OCI-LY1 (cell line): ENCODE results near the gene PRSS38.

Experiments used
- H2AFZ ChIP-seq: fragments of 200-600 bp; sonication (generic), shearing (Covaris generic); 2 replicates; pipeline ENCODE4 v1.6.0; 2014; ENCODE audit warnings: antibody characterized with exemption, mild to moderate bottlenecking, low read length
- H3F3A ChIP-seq: fragments of 200-600 bp; sonication (generic), shearing (Covaris generic); 2 replicates; pipeline ENCODE4 v1.6.0; 2014; ENCODE audit warnings: mild to moderate bottlenecking, antibody characterized with exemption, low read length, moderate library complexity; ENCODE audit not compliant: insufficient read depth
- H3K27ac ChIP-seq: fragments of 200-600 bp; sonication (generic); 2 replicates; pipeline ENCODE4 v1.5.1; 2014; ENCODE audit warnings: low read length, mixed run types, mild to moderate bottlenecking, low read depth; ENCODE audit not compliant: poor library complexity, severe bottlenecking
- H3K27me3 ChIP-seq: fragments of 200-600 bp; sonication (generic); 2 replicates; pipeline ENCODE4 v1.6.0; 2014; ENCODE audit warnings: antibody characterized with exemption, mild to moderate bottlenecking, low read length, moderate library complexity; ENCODE audit not compliant: insufficient read depth
- H3K36me3 ChIP-seq: fragments of 200-600 bp; sonication (generic); 2 replicates; pipeline ENCODE4 v1.6.1; 2014; ENCODE audit warnings: mild to moderate bottlenecking, antibody characterized with exemption, low read length, moderate library complexity, mixed read lengths; ENCODE audit not compliant: insufficient read depth
- H3K4me1 ChIP-seq: fragments of 200-600 bp; sonication (generic); 2 replicates; pipeline ENCODE4 v1.5.1; 2014; ENCODE audit warnings: mild to moderate bottlenecking, low read length, moderate library complexity; ENCODE audit not compliant: insufficient read depth, severe bottlenecking
- H3K4me2 ChIP-seq: fragments of 200-600 bp; sonication (generic), shearing (Covaris generic); 2 replicates; pipeline ENCODE4 v1.6.1; 2014; ENCODE audit warnings: low read length
- H3K4me3 ChIP-seq: fragments of 200-600 bp; sonication (generic); 2 replicates; pipeline ENCODE4 v1.5.1; 2014; ENCODE audit warnings: low read length, low read depth, mild to moderate bottlenecking, mixed read lengths; ENCODE audit not compliant: poor library complexity, severe bottlenecking
- H3K79me2 ChIP-seq: fragments of 200-600 bp; shearing (Covaris generic); 2 replicates; pipeline ENCODE4 v1.6.1; 2016; ENCODE audit warnings: mixed run types, low read length, mixed read lengths; ENCODE audit not compliant: insufficient read depth
- H3K9ac ChIP-seq: fragments of 200-600 bp; sonication (generic), shearing (Covaris generic); 2 replicates; pipeline ENCODE4 v1.6.1; 2014; ENCODE audit warnings: mild to moderate bottlenecking, low read length, mixed read lengths
- H3K9me2 ChIP-seq: fragments of 200-600 bp; sonication (generic), shearing (Covaris generic); 2 replicates; pipeline ENCODE4 v1.6.1; 2014; ENCODE audit warnings: low read depth, mild to moderate bottlenecking, low read length, mixed read lengths
- H3K9me3 ChIP-seq: fragments of 200-600 bp; shearing (Covaris generic); 2 replicates; pipeline ENCODE4 v1.6.1; 2014; ENCODE audit warnings: low read length, mixed read lengths
- H4K20me1 ChIP-seq: fragments of 200-600 bp; sonication (generic), shearing (Covaris generic); 2 replicates; pipeline ENCODE4 v1.6.0; 2016; ENCODE audit warnings: mild to moderate bottlenecking, low read length; ENCODE audit not compliant: insufficient read depth
- EZH2 ChIP-seq: fragments of 200-600 bp; sonication (generic), shearing (Covaris generic); IDR thresholded peaks from 2 replicates; pipeline ENCODE4 v1.8.0; 2017; ENCODE audit warnings: borderline replicate concordance, mixed run types, mild to moderate bottlenecking, antibody characterized with exemption, low read length, moderate library complexity, mixed read lengths
- TF ChIP-seq, protein P1 (sequence below): fragments of 200-600 bp; sonication (generic), shearing (Covaris generic); IDR thresholded peaks from 2 replicates; pipeline ENCODE4 v1.5.1; 2017; ENCODE audit warnings: mild to moderate bottlenecking, antibody characterized with exemption, low read length, moderate library complexity, mixed read lengths

PRSS38 gene

DNA sequence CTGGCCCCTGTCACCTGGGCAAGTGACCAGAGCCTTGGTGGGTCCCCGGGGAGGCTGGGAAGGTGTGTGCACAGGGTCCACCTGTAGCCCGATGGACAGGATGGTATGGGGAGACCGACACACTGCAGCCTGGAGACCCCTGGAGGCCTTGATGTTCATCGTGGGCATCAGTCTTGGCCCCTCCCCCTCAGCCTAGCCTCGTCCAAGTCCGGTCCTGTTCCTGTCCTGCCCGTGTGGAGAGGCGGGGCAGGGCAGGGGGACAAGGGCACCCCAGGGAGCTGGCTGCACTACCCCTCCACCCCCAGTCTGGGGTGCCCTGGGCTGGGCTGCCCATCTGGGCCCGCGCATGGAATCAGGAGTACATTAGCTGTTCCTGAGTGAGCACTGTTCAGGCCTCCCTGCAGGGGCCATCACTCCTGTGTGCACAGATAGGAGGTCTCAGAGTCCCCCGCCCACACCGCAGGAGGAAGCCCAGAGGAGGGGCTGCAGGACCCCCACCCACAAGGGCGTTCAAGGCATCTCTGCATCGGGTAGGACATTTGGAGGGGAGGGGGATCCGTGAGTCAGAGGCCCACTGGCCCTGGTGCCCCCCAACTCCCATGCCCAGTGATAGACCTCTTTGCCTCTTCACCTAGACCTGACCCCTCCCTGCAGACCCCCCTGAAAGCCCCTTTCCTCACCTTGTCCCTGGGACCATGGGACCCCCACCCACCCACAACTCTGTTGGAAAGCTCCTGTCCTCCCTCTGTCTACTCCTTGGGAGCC lies 69.1 kb downstream of the PRSS38 start:
- Histone ChIP-seq H3K79me2 (no peaks in the 10 kb centered on the region), H3K4me2 (no peak overlapping the region), H3K9me3 (no peaks in the 10 kb centered on the region), H3K9me2 (no peaks in the 10 kb centered on the region), H2AFZ (no peak overlapping the region), H3K27me3 (no peaks in the 10 kb centered on the region), H3K9ac (no peak overlapping the region), H3K4me1 (no peaks in the 10 kb centered on the region), H3K4me3 (no peak overlapping the region), H3K27ac (no peak overlapping the region), H3K36me3 (no peaks in the 10 kb centered on the region), H3F3A (no peaks in the 10 kb centered on the region), H4K20me1 (no peaks in the 10 kb centered on the region)
- TF ChIP-seq EZH2: no peak
- TF ChIP-seq, protein P1, sequence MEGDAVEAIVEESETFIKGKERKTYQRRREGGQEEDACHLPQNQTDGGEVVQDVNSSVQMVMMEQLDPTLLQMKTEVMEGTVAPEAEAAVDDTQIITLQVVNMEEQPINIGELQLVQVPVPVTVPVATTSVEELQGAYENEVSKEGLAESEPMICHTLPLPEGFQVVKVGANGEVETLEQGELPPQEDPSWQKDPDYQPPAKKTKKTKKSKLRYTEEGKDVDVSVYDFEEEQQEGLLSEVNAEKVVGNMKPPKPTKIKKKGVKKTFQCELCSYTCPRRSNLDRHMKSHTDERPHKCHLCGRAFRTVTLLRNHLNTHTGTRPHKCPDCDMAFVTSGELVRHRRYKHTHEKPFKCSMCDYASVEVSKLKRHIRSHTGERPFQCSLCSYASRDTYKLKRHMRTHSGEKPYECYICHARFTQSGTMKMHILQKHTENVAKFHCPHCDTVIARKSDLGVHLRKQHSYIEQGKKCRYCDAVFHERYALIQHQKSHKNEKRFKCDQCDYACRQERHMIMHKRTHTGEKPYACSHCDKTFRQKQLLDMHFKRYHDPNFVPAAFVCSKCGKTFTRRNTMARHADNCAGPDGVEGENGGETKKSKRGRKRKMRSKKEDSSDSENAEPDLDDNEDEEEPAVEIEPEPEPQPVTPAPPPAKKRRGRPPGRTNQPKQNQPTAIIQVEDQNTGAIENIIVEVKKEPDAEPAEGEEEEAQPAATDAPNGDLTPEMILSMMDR: no peak

- no peaks in the 10 kb centered on the region for H3K27me3 ChIP-seq
- no peak for TF ChIP-seq EZH2
- TF ChIP-seq, protein P1: no peak
- no peak overlapping the region for H2AFZ ChIP-seq
These were observed 69.7 kb downstream of the PRSS38 start for GRCh38 chr1:227885135-227885647.

DNA sequence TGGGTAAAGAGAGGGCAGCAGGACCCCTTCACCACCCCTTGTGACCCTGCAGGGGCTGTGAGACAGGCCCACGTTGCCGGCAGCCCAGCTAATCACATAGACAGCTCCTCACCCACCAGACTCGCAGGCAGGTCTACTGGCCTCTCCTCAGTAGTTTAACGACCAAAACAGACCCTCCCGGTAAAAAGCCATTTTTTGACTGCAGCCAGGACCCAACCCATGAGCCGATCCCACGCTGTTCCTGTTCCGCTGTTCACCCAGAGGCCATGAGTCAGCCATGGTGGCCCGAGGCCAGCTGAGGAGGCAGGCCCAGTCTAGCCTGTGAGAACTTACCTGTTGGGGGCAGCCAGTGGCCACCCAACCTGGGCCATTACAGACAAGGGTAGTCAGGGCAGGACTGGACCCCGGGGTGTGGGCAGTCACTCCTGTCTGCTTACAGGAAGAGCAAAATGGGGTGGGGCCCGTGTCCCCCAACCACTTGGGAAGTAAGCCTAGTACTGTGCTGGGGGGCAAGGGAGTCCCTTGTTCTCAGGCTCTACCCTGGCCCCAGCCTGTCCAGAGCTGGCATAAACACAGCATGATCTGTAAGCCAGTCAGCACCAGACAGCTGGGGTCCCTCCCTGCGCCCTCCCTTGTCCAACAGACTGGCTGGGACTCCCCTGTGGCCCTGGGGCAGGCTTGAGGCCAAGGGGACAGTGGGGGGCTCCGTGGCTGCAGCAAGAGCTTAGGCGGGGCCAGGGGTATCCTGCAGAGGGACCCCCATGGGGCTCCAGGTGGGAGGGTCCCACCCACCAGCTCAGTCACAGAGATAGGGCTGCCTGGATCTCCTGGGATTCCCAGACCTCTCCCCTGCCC lies 70.4 kb downstream of the PRSS38 start:
- Histone ChIP-seq H3F3A (no peaks in the 10 kb centered on the region), H3K9me3 (no peaks in the 10 kb centered on the region), H3K4me3 (no peak overlapping the region), H4K20me1 (no peaks in the 10 kb centered on the region), H3K27me3 (no peaks in the 10 kb centered on the region), H3K9ac (no peak overlapping the region), H3K4me1 (no peaks in the 10 kb centered on the region), H3K9me2 (no peaks in the 10 kb centered on the region), H3K79me2 (no peaks in the 10 kb centered on the region), H3K4me2 (no peak overlapping the region), H3K36me3 (no peaks in the 10 kb centered on the region), H2AFZ (no peak overlapping the region), H3K27ac (no peak overlapping the region)
- TF ChIP-seq EZH2: no peak
- TF ChIP-seq, protein P1: no peak

More at GRCh38 chr1:227885135-227885647, 69.7 kb downstream of the PRSS38 start:
- no peak overlapping the region for H3K9ac ChIP-seq
- H3K9me2 ChIP-seq: no peaks in the 10 kb centered on the region
- no peak overlapping the region for H3K4me3 ChIP-seq
- no peaks in the 10 kb centered on the region for H3K79me2 ChIP-seq
- no peaks in the 10 kb centered on the region for H3K4me1 ChIP-seq
- H4K20me1 ChIP-seq: no peaks in the 10 kb centered on the region
- no peak overlapping the region for H3K27ac ChIP-seq
- no peaks in the 10 kb centered on the region for H3K36me3 ChIP-seq
- H3K4me2 ChIP-seq: no peak overlapping the region
- no peaks in the 10 kb centered on the region for H3F3A ChIP-seq
- H3K9me3 ChIP-seq: no peaks in the 10 kb centered on the region
